ENCODE measurements around the gene FLOT2. TPM values are rescaled to one million over a fixed set of nuclear protein-coding genes. Genes with fewer than 3 reads are reported as not detected.
"Not testable (repeated sequence)": the region's sequence is repeated elsewhere in the genome, so short reads cannot be mapped to it uniquely, and the experiment has no call there.

FLOT2 gene
- total RNA-seq, 1 experiment from 2014 or later, result 55.6 TPM

DNA sequence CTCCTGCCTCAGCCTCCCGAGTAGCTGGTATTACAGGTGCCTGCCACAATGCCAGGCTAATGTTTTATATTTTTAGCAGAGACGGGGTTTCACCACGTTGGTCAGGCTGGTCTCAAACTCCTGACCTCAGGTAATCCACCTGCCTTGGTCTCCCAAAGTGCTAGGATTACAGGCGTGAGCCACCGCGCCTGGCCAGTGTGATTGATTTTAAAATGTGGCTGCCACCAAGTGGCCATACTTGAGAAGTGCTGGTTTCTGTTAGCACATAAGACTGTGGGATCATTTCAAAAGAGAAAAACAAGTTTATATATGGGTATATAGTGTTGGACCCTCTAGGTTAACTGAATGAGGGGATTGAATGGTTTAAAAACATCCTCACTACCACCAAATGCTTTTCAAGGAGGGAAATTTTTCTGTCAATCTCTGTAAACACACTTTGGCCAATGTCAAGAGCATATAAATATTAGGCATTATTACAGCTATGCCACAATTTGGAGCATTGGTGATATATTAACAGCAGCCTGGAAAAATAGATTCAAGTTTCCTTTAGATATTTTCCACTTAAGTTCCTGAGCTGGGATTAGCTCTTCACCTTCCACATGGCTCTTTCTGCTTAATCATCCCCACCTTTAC, 18.9 kb upstream of the FLOT2 start:
- peak; percentile 59 for DNase-seq (ENCODE audit: low spot score)

DNA sequence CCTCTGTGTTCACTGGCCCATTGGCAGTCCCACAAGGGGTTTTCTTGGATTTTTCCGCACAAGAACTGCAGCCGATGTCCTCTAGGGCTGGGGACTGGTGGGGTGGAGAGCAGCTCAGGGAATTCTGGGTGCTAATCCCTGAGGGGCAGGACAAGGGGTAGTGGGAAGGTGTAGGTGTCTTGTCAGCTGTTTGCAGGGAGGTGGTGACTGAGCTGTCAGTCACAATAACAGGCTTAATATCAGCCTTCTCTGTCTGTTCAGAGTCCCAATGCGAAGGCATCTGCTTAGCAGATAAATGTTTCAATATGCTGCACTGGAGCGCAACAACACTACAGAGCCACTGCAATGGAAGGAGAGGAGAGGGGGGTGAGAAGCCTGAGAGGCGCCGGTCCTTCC, 15.4 kb upstream of the FLOT2 start:
- DNase-seq (ENCODE audit: low spot score), result no peak

DNA sequence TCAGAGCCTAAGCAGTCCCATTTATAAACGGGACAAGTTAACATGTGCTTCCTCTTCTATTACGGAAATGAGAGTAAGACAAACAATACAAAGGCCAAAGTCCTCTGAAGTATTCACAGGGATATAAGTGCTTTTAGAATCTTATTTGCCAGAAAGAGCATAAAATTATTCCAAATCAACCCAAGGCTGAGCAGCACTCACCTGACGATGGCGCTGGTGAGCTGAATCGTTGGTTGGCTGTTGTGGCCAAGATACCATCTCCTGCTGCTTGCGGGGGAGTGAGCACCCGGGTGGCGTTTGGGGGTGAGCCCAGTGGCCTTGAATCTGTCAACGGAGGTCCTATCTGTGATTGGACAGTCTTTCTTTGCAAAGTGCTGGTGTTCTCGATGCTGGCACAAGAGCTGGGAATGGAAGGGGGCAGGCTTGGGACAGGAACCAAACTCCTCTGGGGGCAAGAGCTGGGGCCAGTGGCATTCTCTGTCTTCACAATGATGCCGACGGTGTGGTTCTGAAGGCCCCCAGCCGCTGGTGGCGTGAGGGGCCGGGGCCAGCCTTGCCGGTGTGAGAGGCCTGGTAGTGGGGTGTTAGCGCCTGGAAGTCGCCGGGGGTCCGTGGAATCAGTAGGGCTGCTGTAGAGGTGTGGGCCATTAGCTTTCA, 14.9 kb upstream of the FLOT2 start:
- DNase-seq (ENCODE audit: low spot score), result no peak

DNA sequence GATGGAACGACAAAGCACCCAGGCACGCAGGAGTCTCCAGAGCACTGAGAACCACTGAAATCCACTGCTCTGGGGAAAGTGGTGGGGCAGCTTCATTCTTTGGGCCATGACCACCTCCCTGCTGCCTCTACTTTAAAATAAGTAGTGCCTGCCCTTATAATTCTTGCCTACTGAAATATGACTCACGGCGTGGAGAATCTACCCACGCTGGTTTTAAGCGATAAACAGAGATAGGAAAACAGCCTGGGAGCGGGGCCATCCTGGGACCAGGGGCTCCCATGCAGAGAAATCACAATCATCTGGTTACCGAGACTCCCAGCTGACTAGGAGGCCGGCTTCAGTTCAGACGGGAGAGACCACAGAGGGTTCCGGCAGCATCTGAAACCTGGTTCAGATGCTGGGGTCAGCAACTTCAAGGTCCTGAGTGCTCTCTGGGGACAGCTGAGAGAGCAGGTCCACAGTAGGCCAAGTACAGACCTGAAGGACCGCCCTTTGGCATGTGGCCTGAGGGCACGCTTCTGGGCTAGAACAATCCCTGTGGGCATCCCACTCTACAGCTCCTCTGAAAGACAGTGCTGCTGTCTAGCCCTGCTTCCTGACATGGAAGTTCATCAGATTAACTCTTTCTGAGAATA, 14.0 kb upstream of the FLOT2 start:
- no peak for DNase-seq (ENCODE audit: low spot score)

DNA sequence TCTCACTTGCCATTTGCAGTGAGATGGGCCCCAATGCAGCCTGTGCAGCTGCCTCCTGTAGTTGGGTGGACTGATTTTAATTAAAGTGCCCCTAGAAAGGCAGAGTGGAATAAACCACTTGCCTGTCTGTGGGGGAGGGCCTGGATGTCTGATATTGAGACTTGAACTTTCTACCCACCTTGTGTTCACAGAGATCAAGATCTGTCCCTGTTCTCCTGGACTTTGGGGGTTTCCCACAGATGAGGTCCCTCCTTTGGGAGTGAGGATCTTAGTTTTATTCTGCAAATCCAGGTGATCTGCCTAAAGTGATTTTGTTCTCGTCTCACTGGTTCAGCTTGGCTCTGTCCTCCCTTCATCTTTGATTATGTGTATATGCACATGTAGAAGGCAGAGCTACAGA, 13.0 kb upstream of the FLOT2 start:
- no peak for DNase-seq (ENCODE audit: low spot score)

DNA sequence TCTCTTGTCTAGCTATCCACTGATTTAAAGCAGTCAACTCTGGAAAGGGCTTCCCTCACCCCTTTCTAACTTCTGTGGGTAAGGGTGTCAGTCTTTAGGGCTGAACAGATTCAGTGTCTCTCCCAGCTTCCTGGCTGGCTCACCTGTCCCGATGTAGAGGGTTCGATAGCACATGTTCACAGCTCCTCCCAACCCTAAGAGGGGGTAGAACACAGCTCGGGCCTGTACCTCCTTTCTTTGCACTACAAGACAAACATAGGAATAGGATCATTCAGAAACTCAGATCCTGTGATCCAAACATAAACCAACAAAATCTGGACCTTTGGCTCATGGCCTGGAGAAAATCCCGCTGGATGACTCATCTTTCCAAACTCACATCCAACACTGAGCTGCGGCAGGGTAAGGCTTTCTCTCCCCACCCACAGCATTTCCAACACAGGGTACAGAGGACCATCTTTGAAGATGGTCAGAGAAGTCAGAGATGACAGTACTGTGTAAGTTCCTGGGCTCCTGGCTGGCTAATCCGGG, 11.2 kb upstream of the FLOT2 start:
- no peak for DNase-seq (ENCODE audit: low spot score)

DNA sequence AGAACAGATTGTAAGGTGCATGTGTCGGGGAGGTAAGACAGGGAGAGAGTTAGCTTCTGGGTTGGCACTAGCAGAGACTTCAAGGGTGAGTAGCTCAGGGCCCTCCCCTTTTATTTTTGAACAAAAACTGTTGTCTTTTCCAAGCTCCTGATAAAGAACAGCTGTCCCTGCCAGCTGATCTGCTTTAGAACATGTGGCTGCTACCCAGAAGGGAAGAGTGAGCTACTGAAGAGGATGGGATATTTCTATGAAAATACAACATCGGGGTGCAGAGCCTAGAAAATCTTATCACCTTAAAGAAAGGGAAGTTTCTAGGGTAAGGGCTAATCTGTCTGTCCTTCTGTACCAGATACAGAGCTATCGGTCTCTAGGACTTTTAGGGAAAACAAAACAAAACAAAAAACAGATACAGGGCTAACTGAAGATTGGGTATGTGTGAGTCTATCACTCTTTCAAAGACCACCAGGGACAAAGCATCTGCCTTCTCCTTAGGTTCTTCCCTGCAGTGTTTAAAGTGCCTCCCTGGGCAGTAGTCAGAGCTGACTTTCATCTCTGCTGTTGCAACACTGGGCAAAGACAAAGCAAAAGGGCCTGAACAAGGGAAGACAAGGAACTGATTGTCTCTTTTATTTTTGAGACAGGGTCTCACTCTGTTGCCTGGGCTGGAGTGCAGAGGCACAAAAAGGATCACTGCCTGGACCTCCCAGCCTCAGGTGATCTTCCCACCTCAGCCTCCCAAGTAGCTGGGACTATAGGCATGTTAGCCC, 10.4 kb upstream of the FLOT2 start:
- no peak for DNase-seq (ENCODE audit: low spot score)

DNA sequence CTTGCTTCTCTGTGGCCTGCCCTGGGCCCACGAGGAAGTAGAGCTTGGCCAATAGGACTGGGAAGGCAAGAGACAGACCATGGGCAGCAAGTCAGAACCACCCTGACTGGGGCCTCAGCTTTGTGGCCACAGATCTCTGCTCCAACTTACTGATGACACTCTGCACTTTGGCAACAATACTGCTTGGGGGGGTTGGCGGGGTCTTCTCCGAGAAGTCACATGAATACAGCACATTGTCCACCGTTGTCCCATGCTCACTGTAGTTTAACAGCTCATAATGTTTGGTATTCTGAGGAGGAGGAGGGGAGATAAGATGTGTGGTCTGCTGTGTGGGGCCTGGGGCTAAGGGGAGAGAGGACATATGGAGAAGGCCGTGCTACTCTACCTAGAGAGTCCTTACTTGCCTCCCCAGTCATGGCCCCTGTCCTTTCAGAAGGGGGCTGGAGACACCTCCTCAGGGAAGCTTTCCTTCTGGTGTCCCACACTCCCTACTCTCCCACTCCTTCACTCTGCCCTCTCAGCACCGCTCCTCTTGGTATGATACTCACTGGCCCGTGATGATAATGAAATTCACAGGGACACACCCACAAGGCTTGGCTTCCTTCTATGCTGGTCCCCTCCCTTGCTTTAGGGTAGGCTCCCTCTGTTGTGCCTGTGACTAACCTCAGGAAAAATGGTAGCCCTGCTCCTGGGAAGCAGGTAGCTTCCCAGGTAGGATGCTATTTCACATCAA, 9.3 kb upstream of the FLOT2 start:
- no peak for DNase-seq (ENCODE audit: low spot score)

DNA sequence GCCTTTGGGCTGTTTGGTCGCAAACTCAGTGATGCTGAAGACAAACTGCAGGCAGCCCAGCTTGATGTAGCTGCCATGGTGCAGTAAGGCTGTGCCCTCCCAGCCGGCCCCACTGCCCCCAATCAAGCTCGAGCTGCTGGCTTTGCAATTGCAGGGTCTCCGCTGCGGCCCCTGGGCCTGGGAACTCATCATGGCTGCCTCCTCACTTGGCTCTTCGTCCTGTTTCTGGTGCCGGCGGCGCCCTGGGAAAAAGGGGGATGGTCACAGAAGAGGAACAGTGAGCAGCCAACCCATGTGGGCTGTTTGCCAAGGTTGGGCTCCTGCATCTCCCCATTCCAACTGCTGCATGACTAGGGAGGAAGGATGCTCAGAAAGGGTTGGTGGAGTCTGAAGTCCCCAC, 8.7 kb upstream of the FLOT2 start:
- DNase-seq (ENCODE audit: low spot score), result no peak

DNA sequence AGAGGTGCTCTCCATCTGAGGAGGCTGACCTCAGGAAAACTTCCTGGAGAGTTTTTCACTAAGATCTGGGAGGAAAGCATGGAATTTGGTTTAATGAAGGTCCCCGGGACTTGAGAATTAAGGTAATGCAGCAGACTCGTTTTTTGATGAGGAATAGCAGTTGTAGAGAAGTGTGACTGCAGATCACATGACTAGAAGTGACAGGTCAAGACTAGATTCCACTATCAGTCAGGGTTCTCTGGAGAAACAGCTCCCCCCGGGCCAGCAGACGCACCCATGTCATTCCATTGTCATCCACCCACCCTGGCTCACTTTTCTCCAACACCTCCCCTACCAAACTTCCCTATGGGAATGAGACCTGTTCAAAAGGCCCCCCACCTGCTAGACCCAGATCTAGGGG, 7.3 kb upstream of the FLOT2 start:
- DNase-seq (ENCODE audit: low spot score), result no peak

DNA sequence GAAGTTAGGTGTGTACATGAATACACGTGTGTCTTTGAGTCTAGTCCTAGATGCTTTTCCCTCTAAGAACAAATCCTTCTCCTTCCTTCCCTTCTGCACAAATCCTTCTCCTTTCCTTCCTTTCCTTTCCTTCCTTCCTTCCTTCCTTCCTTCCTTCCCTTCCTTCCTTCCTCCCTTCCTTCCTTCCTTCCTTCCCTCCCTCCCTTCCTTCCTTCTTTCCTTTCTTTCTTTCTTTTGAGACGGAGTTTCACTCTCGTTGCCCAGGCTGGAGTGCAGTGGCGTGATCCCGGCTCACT, 6.0 kb upstream of the FLOT2 start:
- not testable (repeated sequence) for DNase-seq (ENCODE audit: low spot score)

DNA sequence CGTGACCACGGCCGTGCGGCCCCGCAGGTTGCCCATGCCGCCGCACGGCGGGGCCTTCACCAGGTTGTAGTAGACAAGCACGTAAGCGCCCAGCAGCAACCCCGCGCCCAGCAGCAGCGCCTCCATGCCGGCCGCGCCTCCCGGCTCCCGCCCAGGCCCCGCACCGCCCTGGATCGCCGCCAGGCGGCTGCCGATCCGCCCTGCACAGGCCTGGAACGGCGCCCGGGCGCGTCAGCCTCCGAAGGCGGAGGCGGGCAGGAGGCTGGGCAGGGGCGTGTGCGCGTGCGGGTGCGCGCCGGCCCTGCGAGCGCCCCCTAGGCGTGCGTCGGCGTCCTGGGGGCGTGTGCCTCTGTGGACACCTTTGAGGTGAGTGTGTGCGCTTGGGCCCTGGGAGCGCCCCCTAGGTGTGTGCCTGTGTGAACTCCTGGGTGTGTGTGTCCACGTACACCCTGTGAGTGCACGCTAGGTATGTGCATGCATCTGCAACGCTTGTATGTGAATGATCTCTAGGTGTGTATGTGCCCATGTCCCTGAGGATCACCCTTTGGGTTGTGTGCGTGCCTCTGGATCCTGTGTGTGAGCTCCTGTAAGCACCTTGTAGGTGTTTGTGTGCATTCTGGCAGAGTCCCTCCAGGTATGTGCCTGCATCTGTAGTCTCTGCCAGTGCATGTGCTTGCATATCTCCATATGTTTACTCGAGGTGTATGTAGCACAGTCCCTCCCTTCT, 5.4 kb upstream of the FLOT2 start, which contains the start of gene DHRS13:
DHRS13 (minus strand) TSS at position 261 of the 727 bp plus-strand sequence; CDS start at position 126, 135 bp downstream.
- peak; percentile 96 for DNase-seq (ENCODE audit: low spot score)

DNA sequence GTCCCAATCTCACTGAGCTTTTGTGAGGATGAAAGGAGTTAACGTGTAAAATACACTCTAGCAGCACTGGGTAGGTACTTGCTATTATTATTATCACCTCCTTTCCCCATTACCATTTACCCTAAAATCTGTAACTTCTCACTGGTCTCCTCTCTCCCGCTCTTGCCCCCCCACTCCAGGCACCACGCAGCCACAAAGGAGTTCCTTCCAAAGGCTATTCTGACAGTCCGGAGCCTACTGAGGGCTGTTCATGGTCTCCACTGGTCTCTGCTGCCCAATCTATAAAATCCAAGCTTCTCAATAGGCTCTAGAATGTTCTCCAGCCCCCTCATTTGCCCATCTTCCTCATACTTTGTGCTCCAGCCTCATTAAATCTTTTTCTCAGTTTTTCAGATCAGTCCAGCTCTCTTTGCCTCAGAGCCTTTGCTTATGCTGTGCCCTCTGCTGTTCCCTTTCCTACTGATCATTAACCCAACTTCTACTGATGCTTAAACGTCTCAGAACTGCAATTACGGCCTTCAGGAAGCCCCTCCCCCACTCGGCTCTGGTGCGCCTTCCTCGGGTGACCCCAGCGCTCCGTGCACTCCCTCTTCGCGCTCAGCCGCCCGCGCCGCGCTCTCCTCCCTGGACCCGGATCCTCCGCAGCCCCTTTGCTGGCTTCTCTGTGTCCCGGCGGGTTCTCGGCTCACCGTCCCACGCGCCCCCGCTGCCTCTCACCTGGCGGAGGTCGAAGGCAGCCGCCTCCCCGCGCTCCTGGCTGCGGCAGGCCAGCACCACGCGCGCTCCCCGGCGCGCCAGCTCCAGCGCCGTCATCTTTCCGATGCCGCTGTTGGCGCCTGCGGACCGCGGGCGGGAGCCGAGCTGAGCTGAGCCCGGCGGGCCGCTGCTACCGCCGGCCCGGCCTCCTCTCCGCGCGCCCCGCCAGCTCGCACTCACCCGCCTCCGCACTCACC, 4.6 kb upstream of the FLOT2 start:
- peak; percentile 56 for DNase-seq (ENCODE audit: low spot score)

DNA sequence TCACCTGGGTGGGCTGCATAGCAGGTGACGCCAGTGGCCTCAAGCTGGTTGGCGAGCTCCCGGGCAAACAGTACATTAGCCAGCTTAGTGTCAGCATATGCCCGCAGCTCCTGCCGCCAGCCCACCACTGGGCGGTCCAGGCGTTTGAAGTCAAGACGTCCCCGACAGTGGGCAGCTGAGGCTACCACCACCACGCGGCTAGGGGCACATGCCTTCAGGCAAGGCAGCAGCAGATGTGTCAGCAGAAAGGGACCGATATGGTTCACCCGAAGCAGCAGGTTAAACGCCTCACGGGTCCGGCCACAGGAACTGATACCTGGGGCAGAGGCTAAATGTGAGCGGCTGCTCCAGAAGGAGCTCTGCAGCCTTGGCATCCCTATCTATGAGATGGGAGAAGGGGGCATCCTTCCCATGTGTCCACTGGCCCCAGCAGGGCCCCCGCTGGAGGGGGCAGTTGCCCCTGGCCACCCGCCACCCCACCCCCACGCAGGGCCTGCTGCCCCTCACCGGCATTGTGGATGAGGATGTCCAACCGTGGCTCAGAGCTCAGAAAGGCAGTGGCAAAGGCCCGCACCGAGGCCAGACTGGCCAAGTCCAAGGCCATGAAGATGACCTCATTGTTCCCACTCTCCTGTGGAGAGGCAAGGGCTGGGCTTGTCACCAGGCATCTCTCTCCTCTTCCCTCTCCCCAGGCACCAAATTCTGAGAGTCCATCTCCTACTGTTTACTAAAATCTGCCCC, 3.6 kb upstream of the FLOT2 start:
- no peak for DNase-seq (ENCODE audit: low spot score)

DNA sequence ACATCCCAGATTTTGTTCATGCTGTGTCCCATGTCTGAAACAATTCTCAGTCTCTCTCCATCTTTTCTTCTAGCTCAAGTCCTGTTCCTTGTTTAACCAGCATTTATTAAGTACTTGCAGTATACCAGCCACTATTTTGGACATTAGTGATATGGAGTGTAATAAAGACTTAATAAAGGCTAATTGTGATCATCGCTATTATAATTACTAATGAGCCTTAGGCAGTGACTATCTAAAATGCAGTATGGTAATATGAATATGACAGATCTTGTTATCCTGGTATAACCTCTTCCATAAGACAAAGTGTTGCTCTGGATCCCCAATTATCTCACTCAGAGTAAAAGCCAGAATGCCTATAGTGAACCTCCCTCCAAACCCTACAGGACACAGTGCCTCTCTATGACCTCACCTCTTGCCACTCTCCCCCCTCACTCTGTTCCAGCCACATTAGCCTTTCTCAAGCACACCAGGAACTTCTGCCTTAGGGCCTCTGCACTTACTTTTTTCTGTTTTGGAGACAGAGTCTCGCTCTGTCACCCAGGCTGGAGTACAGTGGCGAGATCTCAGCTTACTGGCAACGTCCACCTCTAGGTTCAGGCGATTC, 1.8 kb upstream of the FLOT2 start:
- no peak for DNase-seq (ENCODE audit: low spot score)

DNA sequence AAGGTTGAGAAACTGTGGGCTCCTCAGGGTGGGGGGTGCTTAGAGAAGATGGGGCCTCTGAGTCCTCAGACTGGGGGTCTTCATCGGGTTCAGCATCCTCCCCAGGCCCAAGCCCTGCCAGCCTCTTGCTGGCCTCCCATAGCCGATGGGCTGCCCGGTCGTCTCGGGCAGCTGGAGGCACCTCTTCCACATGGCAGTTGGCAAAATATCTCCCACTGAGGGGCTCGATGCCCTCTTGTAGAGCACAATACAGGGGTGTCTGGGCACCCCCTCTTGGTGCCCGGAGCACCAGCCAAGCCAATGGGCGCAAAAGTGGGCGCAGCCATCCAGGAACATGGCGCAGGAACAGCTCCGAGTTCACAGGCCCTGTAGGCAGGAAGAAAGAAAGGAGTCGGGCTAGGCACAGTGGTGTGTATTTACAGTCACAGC, 1.0 kb upstream of the FLOT2 start:
- DNase-seq (ENCODE audit: low spot score), result no peak

DNA sequence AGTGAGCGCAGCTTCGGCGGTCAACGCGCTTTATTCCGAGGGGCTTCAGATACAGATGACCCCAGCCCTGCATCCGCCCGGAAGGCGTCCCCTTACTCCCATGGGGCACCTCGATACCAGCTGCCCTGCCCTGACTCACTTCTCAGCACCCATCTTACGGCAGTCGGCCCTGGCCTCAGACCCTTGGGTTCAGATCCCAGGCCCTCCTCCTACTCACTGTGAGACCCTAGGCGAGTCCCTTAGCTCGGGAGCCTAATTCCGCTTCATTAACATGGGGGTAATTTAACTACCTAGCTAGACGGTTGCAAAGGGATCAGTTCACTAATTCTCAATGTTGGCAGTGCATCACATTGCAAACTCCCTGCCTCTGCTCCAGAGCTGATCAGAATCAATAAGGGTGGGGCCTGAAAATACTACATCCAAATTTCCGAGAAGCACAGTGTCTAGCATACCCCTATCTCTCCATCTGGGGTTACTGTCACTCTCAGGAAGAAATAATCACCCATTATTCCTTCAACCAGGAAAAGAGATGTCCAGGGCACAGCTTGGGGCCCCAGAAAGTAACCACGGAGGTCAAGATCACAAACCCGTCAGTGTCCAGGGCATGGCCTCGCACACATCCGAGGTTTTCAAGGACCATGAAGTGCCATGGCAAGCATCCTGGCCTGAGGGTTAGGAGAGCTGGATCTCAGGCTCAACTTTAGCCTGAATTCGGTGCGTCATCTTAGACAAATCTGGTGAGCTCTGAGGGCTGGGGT, 415 bp upstream of the FLOT2 start:
- DNase-seq (ENCODE audit: low spot score), result no peak

DNA sequence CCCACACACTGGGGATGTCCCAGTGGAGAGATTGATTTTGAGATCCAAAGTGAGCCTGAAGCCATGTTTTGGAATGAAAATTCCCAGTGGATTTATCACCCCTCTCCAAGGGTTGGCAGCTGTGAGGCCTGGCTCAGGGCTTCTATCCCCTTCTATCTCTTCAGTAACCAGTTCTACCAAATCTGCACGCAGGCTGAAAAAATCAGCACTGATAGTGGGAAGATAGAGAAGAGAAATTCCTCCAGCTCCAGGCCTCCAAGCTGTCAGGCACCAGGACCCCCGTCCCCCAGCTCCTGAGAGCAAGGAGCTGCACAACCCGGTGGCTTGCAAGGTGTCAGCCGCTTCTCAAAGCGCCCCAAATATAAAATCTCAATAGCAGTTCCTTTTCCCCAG, 1.0 kb downstream of the FLOT2 start:
- DNase-seq (ENCODE audit: low spot score), result no peak
